Lung (tissue), 12 donors: ENCODE measurements around the gene ZNF598. TPM values are rescaled to one million over a fixed set of nuclear protein-coding genes. Genes with fewer than 3 reads are reported as not detected.

Experiments
- ATAC-seq: fragments of 200-7000 bp; cut with Tn5 transposase; one replicate; pipeline ENCODE4 v1.9.1; 2020; ENCODE audit warnings: moderate number of reproducible peaks; ENCODE audit not compliant: insufficient read depth, low FRiP score
- DNase-seq, 3 donors: peaks; one replicate each; pipeline ENCODE4 v3.0.0-alpha.2; 2013 to 2017
- H3K27ac ChIP-seq, 2 donors: one replicate each; pipeline ENCODE4 v1.5.1; 2013; ENCODE audit warnings: mild to moderate bottlenecking in 2 of 2, moderate library complexity in 2 of 2, control low read depth in 1 of 2, inconsistent platforms in 1 of 2, low read depth in 1 of 2, low read length in 1 of 2
- H3K27me3 ChIP-seq, 3 donors: one replicate each; pipeline ENCODE4 v1.5.1; 2013; ENCODE audit warnings: low read length in 2 of 3; ENCODE audit not compliant: control insufficient read depth in 3 of 3, insufficient read depth in 3 of 3
- H3K36me3 ChIP-seq, 4 donors: one replicate each; pipeline ENCODE4 v1.5.1; 2013; ENCODE audit warnings: low read length in 4 of 4, mild to moderate bottlenecking in 1 of 4, moderate library complexity in 1 of 4; ENCODE audit not compliant: control insufficient read depth in 4 of 4, insufficient read depth in 4 of 4
- H3K4me1 ChIP-seq, 5 donors: one replicate each; pipeline ENCODE4 v1.5.1; 2013; ENCODE audit warnings: low read length in 5 of 5, mild to moderate bottlenecking in 2 of 5, moderate library complexity in 1 of 5; ENCODE audit not compliant: control insufficient read depth in 5 of 5, insufficient read depth in 5 of 5
- H3K4me3 ChIP-seq: one replicate; pipeline ENCODE4 v1.5.1; 2013; ENCODE audit warnings: mild to moderate bottlenecking, control low read depth, moderate library complexity
- H3K9ac ChIP-seq, 2 donors: one replicate each; pipeline ENCODE4 v1.5.1; 2013; ENCODE audit warnings: low read length in 2 of 2, control low read depth in 1 of 2; ENCODE audit not compliant: insufficient read depth in 1 of 2
- H3K9me3 ChIP-seq, 4 donors: one replicate each; pipeline ENCODE4 v1.5.1; 2013; ENCODE audit warnings: low read length in 3 of 4, mild to moderate bottlenecking in 1 of 4, moderate library complexity in 1 of 4; ENCODE audit not compliant: control insufficient read depth in 4 of 4, insufficient read depth in 3 of 4
- CTCF ChIP-seq: IDR thresholded peaks from 2 replicates; pipeline ENCODE4 v1.5.1; 2012; ENCODE audit warnings: mild to moderate bottlenecking; ENCODE audit errors: control extremely low read depth, extremely low read depth
- WGBS, 2 donors: extraction: QIAGEN DNeasy Blood & Tissue Kit; methylation state at CpG; one replicate each; pipeline ENCODE4 v1.1.7; 2013; 5-methylcytosine and 5-hydroxymethylcytosine counted together
- polyA plus RNA-seq, 2 donors: library from polyadenylated mRNA; stranded (reverse); fragments of 200-250 nt; gene quantifications; one replicate each; pipeline ENCODE4 v1.2.1, GENCODE V29; 2013
- total RNA-seq, 2 donors: library from RNA; depleted of rRNA in 1 of 2; stranded (reverse); fragments of >200 nt in 1 of 2; gene quantifications; one replicate each; pipeline ENCODE4 v1.2.1, GENCODE V29; 2014 to 2021
- donor health status: control.
- donor health status: control.
- donor health status: Bipolar disorder and iron deficiency.
- donor health status: healthy.
- donor health status: DM: yes; HTN: yes; CAD: no.

Gene ZNF598
- total and polyA plus RNA-seq, 4 donors, result 13.9 to 49.8 (median 35.9) TPM

GRCh38 chr16:2045965-2046892 is 36.6 kb upstream of the ZNF598 start:
- no peak for DNase-seq
- no peaks in the 10 kb centered on the region for H3K9me3 ChIP-seq
- peaks cover 8 to 46% (median 33%) of the 10 kb centered on the region in 5 donors for H3K4me1 ChIP-seq
- H3K27ac ChIP-seq, result peak overlapping the region in 1 of 2 donors; percentile 88
- H3K4me3 ChIP-seq, result no peak overlapping the region
- H3K36me3 ChIP-seq, result peaks cover 0 to 2% (median under 1%) of the 10 kb centered on the region in 4 donors
- WGBS, 2 donors, result 83 to 86% methylated on average over 21 of the region's 21 CpGs
- no peak for TF ChIP-seq CTCF
- no peak for ATAC-seq
- no peaks in the 10 kb centered on the region for H3K27me3 ChIP-seq
- H3K9ac ChIP-seq, result peak overlapping the region in 1 of 2 donors; percentile 11

GRCh38 chr16:2044541-2044940 is 34.9 kb upstream of the ZNF598 start:
- no peaks in the 10 kb centered on the region for H3K27me3 ChIP-seq
- no peak for TF ChIP-seq CTCF
- peaks cover 8 to 63% (median 50%) of the 10 kb centered on the region in 5 donors for H3K4me1 ChIP-seq
- WGBS, 2 donors, result 68 to 70% methylated on average over 22 of the region's 22 CpGs
- no peak overlapping the region for H3K9ac ChIP-seq
- DNase-seq (no peak), ATAC-seq (no peak)
- H3K9me3 ChIP-seq, result no peaks in the 10 kb centered on the region
- no peak overlapping the region for H3K4me3 ChIP-seq
- no peaks in the 10 kb centered on the region for H3K36me3 ChIP-seq
- H3K27ac ChIP-seq, result peak overlapping the region; percentile 18 to 78

- Histone ChIP-seq H3K4me3 (no peak overlapping the region), H3K9ac (no peak overlapping the region), H3K4me1 (peaks cover 8 to 67% (median 56%) of the 10 kb centered on the region in 5 donors), H3K27ac (peak overlapping the region; percentile 34 to 78), H3K27me3 (no peaks in the 10 kb centered on the region), H3K9me3 (no peaks in the 10 kb centered on the region), H3K36me3 (peaks cover 0 to 4% (median 0%) of the 10 kb centered on the region in 4 donors)
- no peak for TF ChIP-seq CTCF
- no peak for ATAC-seq
- DNase-seq, result peak in 1 of 3 donors; percentile 49
- WGBS, 2 donors, result 33 to 36% methylated on average over 25 to 26 of the region's 26 CpGs
Measured at GRCh38 chr16:2043667-2044451, 34.2 kb upstream of the ZNF598 start.
